ENCODE measurements around the gene TTC9C.
"Not testable (repeated sequence)": the region's sequence is repeated elsewhere in the genome, so short reads cannot be mapped to it uniquely, and the experiment has no call there.

TTC9C gene

GRCh38 chr11:62752177-62752785, 24.0 kb downstream of the TTC9C start:
- no peak for DNase-seq (ENCODE audit: low spot score)

GRCh38 chr11:62752994-62753735, 24.9 kb downstream of the TTC9C start:
- no peak for DNase-seq (ENCODE audit: low spot score)

GRCh38 chr11:62753736-62754603, 25.7 kb downstream of the TTC9C start, which contains the start of gene ZBTB3:
Gene ZBTB3 (minus strand): TSS chr11:62754160. CDS start chr11:62753664, 496 bp downstream.
- DNase-seq (ENCODE audit: low spot score) = peak; percentile 99

- DNase-seq (ENCODE audit: low spot score) = no peak
Observed at GRCh38 chr11:62755086-62755615, 26.9 kb downstream of the TTC9C start.

- no peak for DNase-seq (ENCODE audit: low spot score)
Observed at GRCh38 chr11:62757846-62758788, 29.8 kb downstream of the TTC9C start.

- DNase-seq (ENCODE audit: low spot score) = not testable (repeated sequence)
Observed at GRCh38 chr11:62760867-62761227, 32.6 kb downstream of the TTC9C start.

GRCh38 chr11:62770778-62771143, 42.5 kb downstream of the TTC9C start:
- no peak for DNase-seq (ENCODE audit: low spot score)

GRCh38 chr11:62771144-62772021, 43.1 kb downstream of the TTC9C start, which contains the start of gene TAF6L:
Gene TAF6L (plus strand): TSS chr11:62771396. CDS start chr11:62775784, 4,388 bp downstream.
- peak; percentile 91 for DNase-seq (ENCODE audit: low spot score)

- no peak for DNase-seq (ENCODE audit: low spot score)
Observed at GRCh38 chr11:62774407-62774806, 46.1 kb downstream of the TTC9C start.

GRCh38 chr11:62775646-62776045, 47.4 kb downstream of the TTC9C start:
- DNase-seq (ENCODE audit: low spot score) = no peak

- no peak for DNase-seq (ENCODE audit: low spot score)
Observed at GRCh38 chr11:62777389-62777788, 49.1 kb downstream of the TTC9C start.

- no peak for DNase-seq (ENCODE audit: low spot score)
Observed at GRCh38 chr11:62778441-62778840, 50.2 kb downstream of the TTC9C start.

GRCh38 chr11:62782753-62783152, 54.5 kb downstream of the TTC9C start:
- no peak for DNase-seq (ENCODE audit: low spot score)

- DNase-seq (ENCODE audit: low spot score) = peak; percentile 94
Observed at GRCh38 chr11:62786318-62787004, 58.2 kb downstream of the TTC9C start.

- DNase-seq (ENCODE audit: low spot score) = peak; percentile 98
Observed at GRCh38 chr11:62787005-62787759, 58.9 kb downstream of the TTC9C start, which contains the start of gene TMEM179B. Gene TMEM179B (plus strand): TSS chr11:62787402. CDS start chr11:62787432, 30 bp downstream.

All from NAMALWA (cell line).